22Rv1 (cell line): ENCODE results near the gene TEX2.

Experiments
- H3K27ac ChIP-seq: fragments of 450-650 bp; 2 replicates; pipeline ENCODE4 v1.5.1; 2017
- CTCF ChIP-seq: fragments of 450-650 bp; IDR thresholded peaks from 2 replicates; pipeline ENCODE4 v1.5.1; 2017; ENCODE audit warnings: mild to moderate bottlenecking
- ZFX ChIP-seq: fragments of 450-650 bp; IDR thresholded peaks from 2 replicates; pipeline ENCODE4 v1.6.1; 2017; ENCODE audit warnings: antibody characterized with exemption, borderline replicate concordance

Gene TEX2

GRCh38 chr17:64103391-64104364 is 159.4 kb downstream of the TEX2 start:
- TF ChIP-seq CTCF (no peak), ZFX (no peak)
- H3K27ac ChIP-seq = no peak overlapping the region

GRCh38 chr17:64102627-64103390 is 160.3 kb downstream of the TEX2 start:
- no peak overlapping the region for H3K27ac ChIP-seq
- TF ChIP-seq ZFX (no peak), CTCF (no peak)

GRCh38 chr17:64099543-64099942 is 163.5 kb downstream of the TEX2 start:
- TF ChIP-seq CTCF (no peak), ZFX (no peak)
- H3K27ac ChIP-seq = no peak overlapping the region
